Measurements from ENCODE around the gene CCDC93. TPM values are rescaled to one million over a fixed set of nuclear protein-coding genes. Genes with fewer than 3 reads are reported as not detected.
A peak's percentile ranks its signal among the peaks of the same experiment; 100 is the strongest.

CCDC93 gene
- total and polyA plus RNA-seq, 10 of the 15 experiments (the other 5 are each of a cell fraction or from before 2014, with no cell fraction given), result 3.6 to 27.2 (median 13.5) TPM

GRCh38 chr2:118049816-118050140 lies 35.9 kb upstream of the CCDC93 start (continued):
- no peak for TF ChIP-seq ZNF592 (IDR thresholded peaks at IDR 0.05)
- peak; percentile 7; the same call in 1 of the 2 replicates for TF ChIP-seq JUNB (IDR thresholded peaks at IDR 0.05)
- no peak for TF ChIP-seq ESRRA (IDR thresholded peaks at IDR 0.05; ENCODE audit: low read length)
- peak; percentile 90 for TF ChIP-seq NR2F1 (conservative IDR thresholded peaks at IDR 0.05)
- TF ChIP-seq POU2F2 (IDR thresholded peaks at IDR 0.05; ENCODE audit: borderline replicate concordance, low read depth, low read length), result no peak; the same call in 2 of the 3 replicates
- TF ChIP-seq MEF2B (IDR thresholded peaks at IDR 0.05; ENCODE audit: partially characterized antibody, poor library complexity, severe bottlenecking), result no peak
- peak; percentile 84 to 87 for TF ChIP-seq IKZF2 (IDR thresholded peaks at IDR 0.05)
- no peak for TF ChIP-seq KAT2A (conservative IDR thresholded peaks at IDR 0.05; ENCODE audit: control insufficient read depth, low read depth, low read length)
- no peak for TF ChIP-seq HDAC6 (IDR thresholded peaks at IDR 0.05; ENCODE audit: unreplicated experiment)
- peak; percentile 82 for TF ChIP-seq ATF7 (IDR thresholded peaks at IDR 0.05; ENCODE audit: low read depth)
- no peak for TF ChIP-seq RAD51 (IDR thresholded peaks at IDR 0.05)
- TF ChIP-seq ZNF687 (IDR thresholded peaks at IDR 0.05), result no peak
- peak; percentile 89 for TF ChIP-seq ZNF217 (IDR thresholded peaks at IDR 0.05)
- no peak for TF ChIP-seq CHD1 (IDR thresholded peaks at IDR 0.05; ENCODE audit: low read depth, low read length)
- TF ChIP-seq TARDBP (IDR thresholded peaks at IDR 0.05; ENCODE audit: borderline replicate concordance), result no peak
- no peak for TF ChIP-seq MXI1 (IDR thresholded peaks at IDR 0.05; ENCODE audit: low read depth, low read length)
- no peak for TF ChIP-seq E2F8 (IDR thresholded peaks at IDR 0.05; ENCODE audit: low read depth, partially characterized antibody)
- peak; percentile 68 for TF ChIP-seq SKIL (IDR thresholded peaks at IDR 0.05; ENCODE audit: low read depth, poor library complexity, severe bottlenecking)
- no peak for TF ChIP-seq NR2C1 (IDR thresholded peaks at IDR 0.05)

Data from GM12878 (cell line).